GM18861 (cell line): Measurements from ENCODE around the gene PITPNB.

ENCODE experiments used
- ATAC-seq: cut with Tn5 transposase; IDR thresholded peaks from one replicate; pipeline ENCODE4 v1.9.1; 2021; ENCODE audit not compliant: unreplicated experiment

Gene PITPNB

DNA sequence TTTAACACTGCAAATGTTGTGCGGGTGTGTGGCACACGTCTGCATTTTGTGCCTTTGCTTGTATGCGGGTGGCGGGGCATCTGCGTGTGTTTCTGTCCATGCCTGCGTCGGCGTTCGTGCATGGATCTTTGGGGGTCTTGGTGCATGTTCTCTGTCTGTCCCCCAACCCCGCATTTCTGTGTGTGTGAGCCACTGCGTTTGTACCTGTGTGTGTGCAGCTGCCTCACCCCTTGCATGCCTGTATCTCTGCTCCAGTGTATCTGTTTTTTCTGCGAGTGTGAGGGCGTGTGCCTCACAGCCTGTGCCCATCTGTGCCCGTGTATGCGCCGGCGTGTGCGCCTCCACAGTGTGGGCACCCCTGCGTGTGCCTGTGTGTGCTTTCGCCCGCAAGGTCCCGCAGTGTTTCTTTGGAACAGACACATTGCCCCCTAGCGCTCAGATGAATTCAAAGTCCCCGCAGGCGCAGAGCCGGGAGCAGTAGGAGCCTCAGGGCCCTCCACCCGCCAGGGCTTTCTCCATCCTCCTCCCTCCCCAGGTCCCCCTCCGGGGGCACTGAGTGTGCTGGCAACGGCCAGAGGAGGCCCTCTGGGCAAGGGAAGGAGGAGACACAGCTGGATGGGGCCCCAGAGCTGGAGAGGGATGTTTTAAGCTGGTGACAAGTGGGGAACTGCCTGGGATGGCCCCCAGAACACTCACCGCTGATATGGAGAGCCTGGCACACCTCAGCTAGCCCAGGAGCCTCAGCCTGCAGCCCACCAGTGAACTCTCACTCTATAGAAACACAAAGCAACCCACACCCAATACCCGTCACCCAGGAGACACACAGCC, 114.4 kb downstream of the PITPNB start:
- no peak for ATAC-seq

DNA sequence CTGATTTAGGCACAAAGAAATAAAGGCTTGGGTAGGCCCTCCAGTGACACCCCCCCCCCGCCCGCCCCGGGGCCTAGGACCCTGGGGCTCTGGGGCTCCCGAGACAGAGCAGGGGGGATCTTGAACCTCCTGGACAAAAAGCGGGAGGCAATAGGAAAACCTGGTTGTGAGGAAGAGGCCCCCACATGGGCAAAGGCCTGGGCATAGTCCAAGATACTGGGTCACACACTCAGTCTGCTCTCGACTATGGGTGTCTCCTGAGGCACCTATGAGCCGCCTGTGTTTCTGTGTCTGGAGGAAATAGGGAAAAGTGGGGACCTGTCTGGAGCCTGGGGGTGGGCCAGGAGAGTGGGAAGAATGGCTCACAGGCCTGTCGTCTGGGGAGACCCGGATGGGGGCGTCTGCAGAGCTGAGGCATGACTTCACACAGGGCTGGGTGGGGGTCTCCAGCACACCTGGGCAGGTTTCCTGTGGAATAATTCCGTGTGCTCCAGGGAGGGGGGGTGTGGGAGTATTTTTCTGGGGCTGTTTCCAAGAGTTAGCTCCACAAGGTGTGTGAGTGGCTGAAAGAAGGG, 115.1 kb downstream of the PITPNB start:
- no peak for ATAC-seq

DNA sequence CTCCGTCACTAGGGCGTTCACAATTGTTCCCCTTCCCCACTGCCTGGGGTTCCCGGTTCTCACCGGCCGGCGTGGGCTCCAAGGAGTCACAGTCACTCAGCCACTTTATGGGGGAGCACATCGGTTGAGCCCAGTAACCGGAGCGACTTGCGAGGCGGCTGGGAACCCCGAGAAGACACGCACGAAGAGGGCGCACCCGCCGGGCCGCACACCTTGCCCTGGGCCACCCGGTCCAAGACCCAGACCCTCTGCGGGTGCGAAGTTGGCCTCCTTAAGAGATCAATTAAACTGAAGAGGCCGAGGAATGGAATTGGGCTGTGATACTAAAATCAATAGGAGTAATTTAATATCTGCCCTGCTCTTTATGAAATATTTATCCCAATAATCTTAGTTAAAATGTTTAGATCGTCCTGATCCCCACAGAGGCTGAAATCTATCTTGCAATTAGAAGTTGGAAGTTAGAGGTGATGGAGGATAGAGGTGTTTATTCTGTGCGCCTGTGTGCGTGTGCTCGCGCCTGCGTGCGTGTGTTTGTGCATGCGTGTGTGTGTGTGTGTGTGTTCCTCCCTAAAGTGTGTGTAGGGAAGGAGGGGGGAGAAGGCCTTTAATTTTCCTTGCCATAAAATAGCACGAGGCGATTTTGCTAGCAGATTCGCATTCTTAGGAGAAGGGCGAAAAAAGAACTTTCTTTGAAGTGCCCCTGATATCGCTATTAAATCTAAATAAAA, 116.5 kb downstream of the PITPNB start:
- ATAC-seq = no peak
